ENCODE data around the gene NMNAT2.
"Not testable (repeated sequence)": the region's sequence is repeated elsewhere in the genome, so short reads cannot be mapped to it uniquely, and the experiment has no call there.

Gene NMNAT2

GRCh38 chr1:183418696-183419095 lies 516 bp upstream of the NMNAT2 start:
- DNase-seq (ENCODE audit: low read depth in 2 of 2), result no peak

DNA sequence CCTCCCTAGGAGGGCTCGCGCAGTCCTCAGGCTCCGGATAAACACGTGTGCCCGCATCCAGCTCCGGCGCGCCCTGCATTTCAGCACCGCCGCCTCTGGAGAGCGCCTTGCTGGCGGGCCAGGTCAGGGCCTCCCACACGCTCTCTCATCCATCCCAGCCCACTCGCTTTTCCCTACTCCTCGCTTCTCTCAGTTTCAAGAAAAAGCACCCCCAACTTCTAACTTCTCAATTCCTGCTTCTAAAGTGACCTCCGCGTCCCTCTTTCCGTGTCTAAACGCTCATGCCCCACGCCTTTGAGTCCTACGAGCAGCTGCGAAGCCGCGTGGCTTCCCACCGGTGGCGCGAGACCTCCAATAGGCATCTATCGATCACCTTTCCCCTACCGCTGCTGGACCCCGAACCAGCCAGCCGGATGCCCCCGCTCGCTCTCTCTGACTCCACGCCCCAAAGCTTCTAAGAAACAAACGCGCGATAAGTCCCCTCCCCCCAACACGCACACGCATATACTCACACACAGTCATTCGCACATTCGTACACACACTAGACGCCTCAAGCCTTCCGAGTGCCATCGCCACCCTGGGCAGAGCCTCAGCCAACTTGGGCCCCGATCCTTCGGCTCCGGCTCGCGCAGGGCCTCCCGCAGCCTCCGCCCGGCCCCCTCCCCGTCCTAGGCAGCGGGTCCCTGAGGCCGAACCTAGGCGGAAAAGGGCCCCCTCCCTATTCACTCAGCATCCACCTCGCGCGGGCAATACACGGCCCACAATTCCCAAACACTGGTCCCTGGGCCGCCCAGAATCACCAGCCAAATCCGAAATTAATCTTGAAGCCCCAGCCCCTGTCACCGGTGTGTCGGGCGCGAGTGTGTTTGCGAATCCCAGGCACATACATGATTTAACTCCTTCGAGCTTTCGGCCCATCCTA lies 1.1 kb downstream of the NMNAT2 start:
- peak; percentile 9 to 32 for DNase-seq (ENCODE audit: low read depth in 2 of 2)

GRCh38 chr1:183414365-183414764 lies 3.8 kb downstream of the NMNAT2 start:
- no peak for DNase-seq (ENCODE audit: low read depth in 2 of 2)

DNA sequence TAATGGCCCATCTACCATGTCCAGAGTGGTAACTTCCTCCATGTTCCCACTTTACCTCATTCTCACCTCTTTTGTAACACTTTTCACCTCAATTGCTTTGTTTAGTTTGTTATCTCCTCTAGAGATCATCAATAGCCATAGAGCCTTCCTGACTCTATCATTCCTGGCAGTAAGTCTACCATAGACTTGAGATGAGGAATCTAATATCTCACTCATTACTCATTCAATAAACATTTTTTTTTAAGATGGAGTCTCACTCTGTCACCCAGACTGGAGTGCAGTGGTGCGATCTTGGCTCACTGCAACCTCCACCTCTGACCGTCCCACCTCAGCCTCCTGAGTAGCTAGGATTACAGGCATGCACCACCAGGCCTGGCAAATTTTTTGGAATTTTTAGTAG lies 7.1 kb downstream of the NMNAT2 start:
- no peak for DNase-seq (ENCODE audit: low read depth in 2 of 2)

DNA sequence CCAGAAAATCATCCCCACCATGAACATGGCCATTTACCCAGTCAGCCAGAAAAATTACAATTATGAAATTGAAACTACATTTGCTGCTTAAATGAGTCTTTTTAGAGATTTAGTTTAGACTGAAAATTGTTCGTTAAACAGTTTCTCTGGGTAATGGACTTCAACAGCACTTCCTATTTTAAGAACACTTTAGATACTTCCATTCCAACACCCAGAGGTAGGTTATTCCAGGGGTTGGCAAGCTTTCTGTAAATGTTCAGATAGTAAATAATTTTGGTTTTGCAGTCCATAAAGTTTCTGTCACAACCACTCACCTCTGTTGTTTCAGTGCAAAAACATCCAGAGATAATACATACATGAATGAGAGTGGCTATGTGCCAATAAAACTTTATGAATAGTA lies 10.2 kb downstream of the NMNAT2 start:
- no peak for DNase-seq (ENCODE audit: low read depth in 2 of 2)

GRCh38 chr1:183407474-183407873 lies 10.7 kb downstream of the NMNAT2 start:
- no peak for DNase-seq (ENCODE audit: low read depth in 2 of 2)

DNA sequence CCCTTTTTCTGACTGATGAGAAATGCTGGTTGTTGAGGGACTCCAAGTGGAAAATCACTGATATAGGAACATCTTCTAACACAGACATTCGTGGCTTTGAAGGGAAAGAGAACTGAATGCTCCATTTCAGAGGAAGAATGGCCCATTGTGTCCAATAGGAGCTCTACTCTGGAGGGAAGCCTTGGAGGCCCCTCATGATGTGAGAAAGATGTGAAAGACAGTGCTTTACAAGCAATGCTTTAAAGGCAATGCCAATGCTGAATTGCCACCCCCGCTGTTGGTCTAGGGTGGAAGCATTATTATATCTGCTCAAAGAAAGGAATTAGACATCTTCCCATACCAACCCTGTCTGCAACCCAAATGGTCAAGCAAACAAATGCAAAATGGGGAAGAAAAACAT lies 13.7 kb downstream of the NMNAT2 start:
- DNase-seq (ENCODE audit: low read depth in 2 of 2), result no peak

GRCh38 chr1:183403498-183403897 lies 14.7 kb downstream of the NMNAT2 start:
- DNase-seq (ENCODE audit: low read depth in 2 of 2), result no peak

GRCh38 chr1:183401565-183401964 lies 16.6 kb downstream of the NMNAT2 start:
- not testable (repeated sequence) for DNase-seq (ENCODE audit: low read depth in 2 of 2)

- no peak for DNase-seq (ENCODE audit: low read depth in 2 of 2)
Measured at GRCh38 chr1:183394435-183394834, 23.7 kb downstream of the NMNAT2 start.

DNA sequence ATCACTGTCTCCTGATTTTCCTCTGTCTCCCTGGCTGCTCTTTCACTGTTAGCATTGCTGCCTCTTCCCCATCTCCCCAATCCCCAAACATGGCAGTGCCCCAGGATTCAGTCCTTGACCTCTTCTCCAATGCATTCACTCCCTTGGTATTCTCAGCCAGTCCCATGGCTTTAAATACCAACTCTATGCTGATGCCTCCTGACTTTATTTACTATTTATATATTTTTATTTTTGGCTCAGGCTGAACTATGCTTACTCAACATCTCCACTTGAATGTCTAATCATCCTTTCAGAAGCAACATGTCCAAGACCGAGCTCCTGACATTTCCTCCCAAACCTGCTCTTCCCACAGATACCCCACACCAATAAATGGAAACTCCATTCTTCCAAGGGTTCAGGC lies 26.3 kb downstream of the NMNAT2 start:
- DNase-seq (ENCODE audit: low read depth in 2 of 2), result no peak

- DNase-seq (ENCODE audit: low read depth in 2 of 2), result no peak
Measured at GRCh38 chr1:183390561-183390960, 27.6 kb downstream of the NMNAT2 start.

DNA sequence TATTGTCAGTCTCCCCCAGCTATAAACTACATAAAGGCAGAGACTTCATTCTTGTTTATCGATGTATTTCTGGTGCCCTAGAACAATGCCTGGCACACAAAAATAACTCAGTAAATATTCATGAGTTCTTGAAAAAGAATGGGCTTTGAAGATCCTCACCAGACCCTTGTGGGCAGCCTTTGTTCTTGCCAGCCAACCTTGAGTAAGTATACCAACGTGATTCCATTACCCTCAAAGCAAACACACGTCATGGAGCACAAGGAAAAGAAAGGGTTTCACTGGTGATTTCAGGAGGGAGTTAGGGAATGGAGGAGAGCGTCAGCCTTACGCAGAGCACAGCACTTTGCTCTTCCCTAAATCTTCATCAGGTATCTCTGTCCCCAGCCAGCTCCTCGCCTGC lies 29.4 kb downstream of the NMNAT2 start:
- no peak for DNase-seq (ENCODE audit: low read depth in 2 of 2)

GRCh38 chr1:183385340-183386144 lies 32.6 kb downstream of the NMNAT2 start:
- DNase-seq (ENCODE audit: low read depth in 2 of 2), result no peak

- DNase-seq (ENCODE audit: low read depth in 2 of 2), result no peak
Measured at GRCh38 chr1:183379951-183380350, 38.2 kb downstream of the NMNAT2 start.

DNA sequence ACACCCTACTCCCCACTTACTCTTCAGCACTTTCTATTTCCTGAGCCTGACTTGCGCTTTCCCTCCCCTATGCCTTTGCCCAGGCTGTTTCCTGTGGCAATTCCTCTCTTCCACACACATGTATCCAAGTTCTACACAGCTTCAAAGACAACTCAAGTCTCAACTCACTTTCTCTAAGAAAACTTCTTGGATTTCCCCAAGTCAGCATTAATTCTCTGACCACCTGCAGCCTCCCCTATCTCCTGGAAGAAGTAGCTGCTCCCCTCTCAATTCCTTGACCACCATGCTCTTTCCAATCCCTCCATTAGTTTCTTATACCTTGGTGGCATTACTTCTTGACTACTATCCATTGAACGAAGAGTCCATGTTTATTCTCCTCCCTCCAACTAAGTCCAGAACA lies 42.8 kb downstream of the NMNAT2 start:
- no peak for DNase-seq (ENCODE audit: low read depth in 2 of 2)

GRCh38 chr1:183374825-183375224 lies 43.4 kb downstream of the NMNAT2 start:
- DNase-seq (ENCODE audit: low read depth in 2 of 2), result no peak

GRCh38 chr1:183372586-183373230 lies 45.5 kb downstream of the NMNAT2 start:
- no peak for DNase-seq (ENCODE audit: low read depth in 2 of 2)

GRCh38 chr1:183370399-183371058 lies 47.7 kb downstream of the NMNAT2 start:
- no peak for DNase-seq (ENCODE audit: low read depth in 2 of 2)

GRCh38 chr1:183368213-183369108 lies 49.7 kb downstream of the NMNAT2 start:
- DNase-seq (ENCODE audit: low read depth in 2 of 2), result no peak

DNA sequence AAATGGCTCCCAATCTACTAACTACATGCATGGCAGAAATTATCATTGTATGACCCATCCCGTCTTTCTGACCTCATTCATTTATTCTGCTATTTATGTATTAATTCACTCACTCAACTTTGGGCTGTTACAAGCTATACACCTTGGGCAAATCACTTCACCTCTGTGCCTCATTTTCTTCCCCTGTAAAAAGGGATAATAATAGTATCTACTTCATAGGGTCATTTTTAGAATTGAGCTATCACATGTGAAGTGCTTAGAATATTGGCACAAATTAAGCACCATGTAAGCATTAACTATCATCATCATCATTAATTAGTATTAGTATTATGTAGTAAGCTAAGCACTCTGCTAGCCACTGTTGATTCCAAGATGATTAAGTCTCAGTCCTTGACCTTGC lies 52.1 kb downstream of the NMNAT2 start:
- no peak for DNase-seq (ENCODE audit: low read depth in 2 of 2)

Data from stimulated activated CD4-positive, alpha-beta T cell treated with anti-CD3 and anti-CD28 coated beads, Interleukin-12 subunit alpha, Interleukin-12 subunit beta, amount 100 ng/mL, for 24 hours (primary cell).